ENCODE data around the gene CD8B2.
"Not testable (repeated sequence)": the region's sequence is repeated elsewhere in the genome, so short reads cannot be mapped to it uniquely, and the experiment has no call there.

Gene CD8B2

DNA sequence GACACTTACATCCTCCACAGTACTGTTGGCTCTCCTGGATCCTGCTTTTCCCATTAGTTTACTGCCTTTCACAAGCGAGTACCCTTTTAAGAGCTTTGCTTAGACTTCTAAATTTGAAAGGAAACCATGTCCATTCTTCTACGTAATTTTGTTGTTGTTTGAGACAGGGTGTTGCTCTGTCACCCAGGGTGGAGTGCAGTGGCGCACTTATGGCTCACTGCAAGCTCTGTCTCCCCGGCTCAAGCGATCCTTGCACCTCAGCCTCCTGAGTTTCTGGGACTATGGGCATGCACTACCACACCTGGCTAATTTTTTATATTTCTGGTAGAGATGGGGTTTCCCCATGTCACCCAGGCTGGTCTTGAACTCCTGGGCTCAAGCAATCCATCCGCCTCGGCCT is 24.8 kb downstream of the CD8B2 start:
- DNase-seq (ENCODE audit: low read depth in 1 of 2, low spot score in 1 of 2): not testable (repeated sequence)

DNA sequence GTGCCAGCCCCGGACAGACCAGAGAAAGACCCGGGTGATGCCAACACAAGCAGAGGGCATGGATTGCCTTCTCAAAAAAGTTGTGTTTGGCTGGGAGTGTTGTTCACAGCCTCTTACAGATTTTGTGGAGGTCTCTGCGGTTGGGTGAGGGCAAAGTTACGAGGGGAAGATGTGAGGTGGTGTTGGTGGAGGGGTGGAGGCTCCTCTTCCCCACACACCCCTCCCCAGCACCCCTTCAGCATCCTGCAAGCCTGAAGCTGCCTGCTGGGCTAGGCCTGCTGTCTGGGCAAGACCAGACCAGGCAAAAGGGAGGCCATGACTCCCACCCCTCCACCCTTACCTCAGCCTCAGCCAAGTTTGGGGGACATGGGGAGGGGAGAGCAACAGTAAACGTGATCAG is 26.2 kb downstream of the CD8B2 start:
- DNase-seq (ENCODE audit: low read depth in 1 of 2, low spot score in 1 of 2): not testable (repeated sequence)

DNA sequence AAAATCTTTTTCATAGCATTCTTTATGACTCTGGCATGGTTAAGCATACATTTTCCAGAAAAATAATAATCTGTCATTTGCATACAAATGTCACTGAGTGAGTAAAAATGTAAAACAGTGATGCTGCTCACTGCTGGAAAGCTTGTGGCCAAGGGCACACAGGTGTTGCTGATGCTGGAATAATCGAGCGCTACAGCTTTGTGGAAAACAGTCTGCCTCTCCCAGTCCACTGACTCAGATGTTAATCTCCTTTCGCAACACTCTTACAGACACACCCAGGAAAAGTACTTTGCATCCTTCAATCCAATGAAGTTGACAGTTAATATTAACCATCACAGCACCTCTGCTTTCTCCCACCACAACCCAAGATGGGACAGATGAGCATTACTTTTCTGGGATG is 27.7 kb downstream of the CD8B2 start:
- not testable (repeated sequence) for DNase-seq (ENCODE audit: low read depth in 1 of 2, low spot score in 1 of 2)

DNA sequence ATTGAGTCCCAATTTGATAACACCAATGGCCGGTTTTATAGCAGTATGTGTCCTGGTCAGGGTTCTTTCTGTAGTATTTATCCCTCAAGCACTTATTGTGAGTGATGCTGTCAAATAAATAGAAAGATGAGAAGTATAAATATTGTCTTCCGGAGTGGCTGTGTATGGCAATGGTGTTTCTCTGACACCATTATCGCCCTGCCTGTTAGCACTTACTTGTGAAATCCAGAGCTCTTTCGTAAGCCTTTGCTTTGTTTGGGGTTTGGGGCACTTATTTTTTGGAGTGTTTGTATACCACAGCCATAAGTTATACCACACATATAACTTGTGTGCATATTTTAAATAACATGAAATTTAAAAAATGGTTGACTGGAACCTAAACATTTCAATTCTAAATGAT is 29.3 kb downstream of the CD8B2 start:
- no peak for DNase-seq (ENCODE audit: low read depth in 1 of 2, low spot score in 1 of 2)

DNA sequence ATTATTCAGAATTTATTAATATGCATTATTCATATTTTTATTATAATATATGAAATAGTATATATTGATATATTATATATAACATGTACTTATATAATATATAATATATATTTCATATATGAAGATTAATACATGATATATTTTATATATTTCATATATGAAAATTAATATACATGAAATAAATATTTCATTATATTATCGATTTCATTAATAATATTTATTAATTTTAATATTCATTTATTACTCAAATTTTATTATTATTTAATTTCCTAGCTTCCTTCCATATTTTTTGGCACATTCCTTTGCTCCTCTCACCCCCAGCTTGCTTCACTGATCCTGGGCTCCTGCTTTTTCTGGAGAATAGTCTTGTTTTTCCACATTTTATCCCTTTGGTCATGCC is 29.7 kb downstream of the CD8B2 start:
- DNase-seq (ENCODE audit: low read depth in 1 of 2, low spot score in 1 of 2): no peak

DNA sequence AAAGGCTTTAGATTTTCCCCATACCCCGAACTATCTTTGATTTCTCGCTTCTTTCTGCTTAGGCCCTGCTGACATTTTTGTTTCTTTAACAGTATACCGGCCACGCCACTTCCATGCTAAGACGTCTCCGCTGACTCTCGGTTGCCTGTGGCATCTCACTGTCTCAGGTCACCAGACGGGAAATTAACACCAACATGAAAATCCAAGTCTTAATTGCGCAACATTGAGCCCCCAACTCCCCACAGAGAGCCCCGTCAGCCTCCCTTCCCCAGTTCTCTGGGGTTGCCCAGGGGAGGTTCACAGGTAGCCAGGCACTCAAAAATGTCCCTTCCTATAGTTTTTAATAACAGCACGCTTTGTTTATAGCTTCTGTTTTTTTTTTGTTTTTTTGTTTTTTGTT is 30.2 kb downstream of the CD8B2 start:
- no peak for DNase-seq (ENCODE audit: low read depth in 1 of 2, low spot score in 1 of 2)

DNA sequence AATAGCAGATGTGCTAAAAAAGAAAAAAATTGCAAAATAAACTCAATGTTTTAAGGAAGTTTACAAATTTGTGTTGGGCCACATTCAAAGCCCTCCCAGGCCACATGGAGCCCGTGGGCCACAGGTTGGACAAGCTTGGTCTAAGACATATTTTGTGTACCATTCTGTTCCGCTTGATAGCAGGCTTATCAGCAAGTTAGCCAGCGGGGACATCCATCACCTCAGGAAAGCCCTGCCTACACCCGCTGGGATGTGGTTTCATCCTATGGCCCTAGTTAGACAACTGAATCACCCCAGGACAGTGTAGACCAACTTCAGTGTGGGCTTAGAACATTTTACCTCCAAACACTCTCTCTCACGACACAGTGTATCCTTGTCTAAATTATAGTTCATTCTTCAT is 32.6 kb downstream of the CD8B2 start:
- DNase-seq (ENCODE audit: low read depth in 1 of 2, low spot score in 1 of 2): no peak

DNA sequence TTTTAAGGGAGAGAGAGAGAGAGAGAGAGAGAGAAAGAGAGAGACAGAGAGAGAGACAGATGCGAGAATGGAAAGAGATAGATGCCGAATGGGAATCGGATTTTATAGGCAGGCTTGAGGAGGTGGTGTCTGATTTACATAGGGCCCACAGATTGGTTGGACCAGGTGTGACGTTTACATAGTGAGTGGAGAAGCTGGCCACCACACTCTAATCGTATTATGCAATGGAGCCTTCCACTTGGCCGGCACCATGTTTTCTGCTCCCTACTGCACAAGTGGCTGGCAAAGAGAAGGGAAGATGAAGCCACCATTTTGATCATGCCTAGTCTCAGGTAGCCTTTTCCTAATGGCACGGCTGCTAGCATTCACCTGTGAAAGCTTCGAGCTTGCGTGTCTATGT is 33.9 kb downstream of the CD8B2 start:
- no peak for DNase-seq (ENCODE audit: low read depth in 1 of 2, low spot score in 1 of 2)

DNA sequence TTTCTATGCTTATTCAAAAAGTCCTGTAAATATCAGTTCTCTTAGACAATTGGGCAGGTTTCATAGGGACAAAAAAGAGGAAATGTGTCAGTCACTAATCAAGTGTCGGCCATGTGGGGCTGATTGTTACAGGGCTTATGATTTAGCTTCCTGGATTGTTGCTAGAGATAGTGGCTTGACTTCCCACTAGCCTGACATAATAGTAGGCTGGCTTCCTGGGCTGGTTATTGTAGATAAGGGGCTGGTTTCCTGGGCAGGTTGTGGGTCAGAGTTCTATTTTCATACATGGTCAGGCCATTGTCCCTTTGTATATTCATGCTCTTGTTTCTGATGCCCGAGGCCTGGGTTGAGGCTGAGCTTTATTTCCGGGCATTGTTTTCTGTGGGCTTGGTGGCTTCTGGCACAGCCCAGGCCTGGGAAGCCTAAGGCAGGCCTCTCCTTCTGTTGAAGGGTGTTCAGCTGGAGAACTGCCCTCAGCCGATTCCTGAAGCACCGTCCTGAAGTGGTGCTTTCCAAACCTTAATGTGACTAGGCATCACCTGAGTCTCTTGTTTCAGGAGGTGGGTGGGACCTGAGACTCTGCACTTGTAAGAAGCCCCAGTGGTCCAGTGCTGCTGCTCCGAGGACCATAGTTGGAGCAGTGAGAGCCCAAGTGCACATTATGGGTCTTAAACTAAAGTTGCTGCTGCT is 37.0 kb downstream of the CD8B2 start:
- no peak for DNase-seq (ENCODE audit: low read depth in 1 of 2, low spot score in 1 of 2)

DNA sequence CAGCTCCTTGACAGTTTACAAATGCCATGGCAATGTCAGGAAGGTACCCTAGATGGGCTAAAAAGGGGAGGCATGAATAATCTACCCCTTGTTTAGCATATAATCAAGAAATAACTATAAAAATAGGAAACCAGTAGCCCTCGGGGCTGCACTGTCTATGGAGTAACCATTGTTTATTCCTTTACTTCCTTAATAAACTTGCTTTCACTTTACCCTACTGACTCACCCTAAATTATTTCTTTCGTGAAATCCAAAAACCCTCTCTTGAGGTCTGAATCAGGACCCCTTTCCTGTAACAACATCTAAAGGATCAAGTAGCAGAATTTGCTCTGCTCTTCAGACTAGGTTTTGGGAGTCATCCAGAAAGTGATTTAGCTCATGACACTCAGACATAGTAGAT is 43.7 kb downstream of the CD8B2 start:
- no peak for DNase-seq (ENCODE audit: low read depth in 1 of 2, low spot score in 1 of 2)

DNA sequence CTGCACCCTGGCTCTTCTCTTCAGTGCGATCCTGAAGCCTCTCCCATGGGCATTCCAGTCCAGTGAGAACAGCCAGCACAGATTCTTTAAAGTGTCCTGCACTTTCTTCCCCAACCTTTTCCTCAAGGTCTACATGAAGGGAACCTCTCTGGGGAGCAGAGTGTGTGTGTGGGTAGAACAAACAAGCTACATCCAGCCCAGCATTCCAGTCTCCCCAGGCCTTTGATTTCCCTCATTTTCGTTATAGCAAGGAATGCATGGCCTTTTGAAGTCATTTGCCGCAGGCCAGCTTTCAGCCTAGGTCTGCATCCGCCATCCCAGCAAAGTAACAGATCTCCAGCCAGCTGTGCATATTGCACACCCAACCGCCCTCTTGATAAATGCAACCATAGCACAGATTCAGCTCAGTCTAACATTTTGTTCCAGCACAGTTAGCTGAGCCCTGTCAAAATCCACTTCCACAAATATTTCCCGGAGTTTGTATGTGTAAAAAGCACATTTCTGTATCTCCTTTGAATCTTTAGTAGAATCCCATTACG is 44.6 kb downstream of the CD8B2 start:
- DNase-seq (ENCODE audit: low read depth in 1 of 2, low spot score in 1 of 2): no peak

DNA sequence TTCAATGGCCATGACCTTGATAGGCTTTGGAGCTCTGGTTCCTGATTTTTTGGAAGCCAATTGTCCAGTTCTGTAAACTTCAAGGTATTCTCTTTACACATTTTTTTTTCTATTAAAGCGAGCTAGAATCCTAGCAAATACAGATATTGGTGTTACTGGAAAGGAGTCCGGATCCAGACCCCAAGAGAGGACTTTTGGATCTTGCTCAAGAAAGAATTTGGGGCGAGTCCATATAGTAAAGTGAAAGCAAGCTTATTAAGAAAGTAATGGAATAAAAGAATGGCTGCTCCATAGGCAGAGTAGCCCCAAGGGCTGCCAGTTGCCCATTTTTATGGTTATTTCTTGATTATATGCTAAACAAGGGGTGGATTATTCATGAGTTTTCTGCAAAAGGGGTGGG is 45.1 kb downstream of the CD8B2 start:
- DNase-seq (ENCODE audit: low read depth in 1 of 2, low spot score in 1 of 2): no peak

DNA sequence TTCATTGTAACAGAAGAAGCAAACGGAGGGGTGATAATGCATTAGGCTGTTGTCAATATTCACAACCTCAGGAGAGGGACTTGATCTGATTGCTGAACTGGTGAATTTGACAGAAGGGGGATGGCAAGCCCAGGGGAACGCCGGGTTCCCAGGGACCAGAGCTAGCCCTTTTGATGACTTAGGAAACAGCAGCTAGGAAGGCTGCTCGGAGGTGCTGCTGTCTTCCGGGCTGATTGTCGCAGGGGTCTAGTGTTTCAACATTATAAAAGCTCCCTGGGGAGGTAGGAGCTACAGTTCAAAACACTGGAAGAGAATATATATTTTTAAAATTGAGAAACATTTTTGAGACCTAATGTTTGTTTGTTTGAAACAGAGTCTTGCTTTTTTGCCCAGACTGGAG is 47.3 kb downstream of the CD8B2 start:
- no peak for DNase-seq (ENCODE audit: low read depth in 1 of 2, low spot score in 1 of 2)

DNA sequence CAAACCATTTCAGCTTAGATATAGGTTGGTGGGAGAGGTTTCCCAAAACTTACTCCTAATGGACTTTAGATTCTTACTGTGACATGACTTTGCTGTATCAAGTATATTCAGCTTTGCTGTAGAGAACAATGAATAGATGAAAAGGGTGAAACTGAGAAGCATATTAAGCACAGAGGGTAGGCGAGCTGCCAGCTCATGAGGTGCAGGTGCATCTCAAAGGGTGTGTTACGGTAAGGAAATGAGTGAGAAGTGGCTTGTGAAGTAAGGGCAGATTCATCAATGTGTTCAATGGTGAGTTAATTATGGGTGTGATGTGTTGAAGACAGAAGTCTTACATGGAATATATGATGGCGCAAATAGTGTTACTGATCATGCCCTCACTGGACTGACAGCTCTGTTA is 49.3 kb downstream of the CD8B2 start:
- DNase-seq (ENCODE audit: low read depth in 1 of 2, low spot score in 1 of 2): no peak

DNA sequence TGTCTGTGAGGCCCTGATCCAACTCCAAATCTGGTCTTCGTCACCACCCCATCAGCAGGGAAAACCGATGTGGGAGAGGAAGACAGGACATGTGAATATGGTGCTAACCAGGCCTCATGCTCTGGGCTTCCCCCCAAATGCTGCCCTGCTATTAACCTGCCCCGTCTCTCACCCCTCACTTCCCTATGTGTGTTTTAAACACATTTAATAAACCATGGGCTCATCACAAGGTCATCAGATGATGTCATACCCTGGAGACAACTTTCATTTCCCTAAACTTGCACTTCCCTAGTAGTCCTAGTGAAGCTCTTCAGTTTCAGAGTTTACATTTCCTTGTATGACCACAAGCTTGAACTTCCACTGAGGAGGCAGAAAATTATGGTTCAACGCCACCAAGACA is 49.9 kb downstream of the CD8B2 start:
- DNase-seq (ENCODE audit: low read depth in 1 of 2, low spot score in 1 of 2): no peak

DNA sequence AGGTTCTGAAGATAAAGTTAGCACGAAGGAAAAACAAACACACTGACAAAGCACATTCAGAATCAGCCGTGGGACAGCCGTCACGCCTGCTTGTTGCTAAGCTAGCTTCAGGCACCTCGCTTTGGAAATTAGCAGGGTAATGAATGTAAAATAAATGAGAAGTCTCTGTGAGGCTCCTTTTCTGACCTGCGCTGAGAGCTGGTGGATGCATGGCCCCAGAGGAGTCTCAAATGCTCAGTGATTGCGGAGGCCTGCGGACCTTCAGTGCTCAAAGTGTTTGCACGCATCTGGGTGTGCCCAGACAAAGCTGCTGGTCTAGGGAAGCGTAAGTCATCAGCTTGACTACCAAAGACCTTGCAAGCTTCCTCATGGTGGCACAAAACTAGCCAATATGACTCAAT is 50.6 kb downstream of the CD8B2 start:
- DNase-seq (ENCODE audit: low read depth in 1 of 2, low spot score in 1 of 2): no peak

DNA sequence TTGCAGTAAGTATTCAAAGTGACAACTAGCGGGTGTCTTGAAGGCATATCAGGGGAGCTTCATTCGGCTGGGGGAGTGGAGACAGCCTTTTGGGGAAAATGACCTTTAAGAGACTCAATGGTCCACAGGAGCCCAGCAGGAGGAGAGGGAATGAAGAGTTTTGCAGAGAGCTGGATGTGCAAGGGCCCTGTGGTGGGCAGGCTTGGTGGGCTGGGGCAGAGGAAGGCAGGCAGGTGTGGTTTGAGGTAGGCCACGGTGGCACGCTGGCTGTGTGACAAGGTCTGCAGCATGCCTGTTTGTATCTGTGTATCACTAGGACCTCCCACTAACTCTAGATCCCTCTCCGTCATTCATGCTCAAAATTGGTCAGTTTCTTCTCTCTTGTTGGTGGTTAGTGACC is 53.7 kb downstream of the CD8B2 start:
- no peak for DNase-seq (ENCODE audit: low read depth in 1 of 2, low spot score in 1 of 2)

DNA sequence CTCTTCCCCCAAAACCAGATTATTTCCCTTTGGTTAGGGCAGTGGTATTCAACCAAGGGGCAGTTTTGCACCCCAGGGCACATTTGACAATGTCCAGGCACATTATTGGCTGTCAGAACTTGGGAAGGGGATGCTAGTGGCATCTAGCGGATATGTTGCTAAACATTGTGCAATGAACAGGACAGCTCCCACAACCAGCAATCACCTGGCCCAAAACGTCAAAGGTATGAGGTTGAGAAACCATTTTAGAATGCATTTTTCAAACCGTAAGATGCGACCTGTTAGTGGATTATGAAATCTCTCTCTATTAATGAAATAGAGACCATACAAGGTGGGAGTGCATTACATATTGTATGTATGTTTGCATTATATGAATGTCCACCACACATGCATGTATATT is 54.2 kb downstream of the CD8B2 start:
- no peak for DNase-seq (ENCODE audit: low read depth in 1 of 2, low spot score in 1 of 2)

DNA sequence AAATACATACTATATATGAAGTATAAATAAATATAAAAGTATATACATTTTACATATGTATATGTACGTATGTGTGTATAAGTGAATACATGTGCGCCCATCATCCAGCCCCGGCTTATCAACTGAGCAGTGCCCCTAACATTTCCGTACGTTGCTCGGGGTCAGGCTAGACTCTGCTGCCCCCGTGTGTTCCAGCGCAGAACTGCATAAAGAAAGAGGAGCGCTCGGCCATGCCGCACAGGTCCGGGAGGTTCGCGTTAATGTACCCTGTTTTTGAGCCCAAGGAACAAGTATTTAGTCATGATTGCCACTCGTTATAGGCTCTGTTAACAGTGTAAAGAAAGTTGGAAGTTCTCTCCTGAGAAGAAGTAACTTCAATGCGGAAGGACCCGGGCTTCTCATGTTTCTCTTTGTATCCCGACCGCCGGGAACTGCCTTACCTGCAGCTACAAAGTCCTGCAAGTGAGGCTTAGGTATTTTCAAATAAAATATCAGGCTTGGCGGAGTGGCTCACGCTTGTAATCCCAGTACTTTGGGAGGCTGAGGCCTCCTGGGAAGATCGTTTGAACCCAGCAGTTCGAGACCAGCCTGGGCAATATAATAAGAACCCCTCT is 55.7 kb downstream of the CD8B2 start:
- DNase-seq (ENCODE audit: low read depth in 1 of 2, low spot score in 1 of 2): peak; percentile 50 to 63

DNA sequence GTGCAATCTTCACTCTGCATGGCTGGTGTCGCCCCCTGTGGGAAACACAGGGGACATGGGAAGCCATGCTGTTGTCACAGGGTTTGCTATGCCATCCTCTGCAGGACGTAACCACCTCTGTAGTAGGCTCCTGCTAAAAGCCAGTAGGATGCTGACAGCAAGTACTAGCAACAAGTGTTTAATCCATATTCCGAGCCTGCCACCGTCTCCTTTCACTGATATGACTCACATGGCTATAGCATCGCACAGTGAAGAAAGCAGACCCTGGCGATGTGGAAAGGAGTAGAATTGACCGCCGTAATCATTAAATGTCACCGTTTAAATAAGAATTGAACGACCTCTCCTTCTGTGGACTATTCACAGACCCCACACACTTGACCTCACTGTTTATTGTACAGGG is 57.8 kb downstream of the CD8B2 start:
- DNase-seq (ENCODE audit: low read depth in 1 of 2, low spot score in 1 of 2): no peak

DNA sequence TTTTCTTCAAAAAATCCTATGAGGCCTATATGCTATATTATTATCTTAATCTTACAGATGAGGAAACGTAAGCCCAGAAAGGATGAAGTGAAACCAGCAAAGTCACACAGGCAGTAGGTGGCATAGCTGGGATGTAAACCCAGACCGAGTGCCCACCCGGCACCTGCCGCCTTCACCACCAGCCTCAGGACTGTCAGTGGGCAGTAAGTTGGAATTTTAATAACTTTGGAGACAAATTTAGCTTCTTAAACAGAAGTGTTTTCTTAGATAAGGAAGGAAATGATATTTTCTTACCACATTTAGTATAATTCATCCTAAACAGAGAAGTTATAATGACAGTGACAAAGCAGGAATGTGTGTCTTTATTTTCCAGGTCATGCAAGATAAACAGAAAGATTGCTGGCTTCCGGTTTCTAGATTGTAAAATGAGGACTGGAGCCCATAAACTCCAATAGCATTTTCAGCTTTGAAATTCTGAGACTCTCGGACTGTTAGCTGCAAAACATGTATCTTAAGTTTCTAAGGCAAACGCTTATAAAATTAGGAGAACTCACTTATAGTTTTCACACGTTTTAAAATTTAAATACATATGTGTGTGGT is 59.3 kb downstream of the CD8B2 start:
- DNase-seq (ENCODE audit: low read depth in 1 of 2, low spot score in 1 of 2): no peak

DNA sequence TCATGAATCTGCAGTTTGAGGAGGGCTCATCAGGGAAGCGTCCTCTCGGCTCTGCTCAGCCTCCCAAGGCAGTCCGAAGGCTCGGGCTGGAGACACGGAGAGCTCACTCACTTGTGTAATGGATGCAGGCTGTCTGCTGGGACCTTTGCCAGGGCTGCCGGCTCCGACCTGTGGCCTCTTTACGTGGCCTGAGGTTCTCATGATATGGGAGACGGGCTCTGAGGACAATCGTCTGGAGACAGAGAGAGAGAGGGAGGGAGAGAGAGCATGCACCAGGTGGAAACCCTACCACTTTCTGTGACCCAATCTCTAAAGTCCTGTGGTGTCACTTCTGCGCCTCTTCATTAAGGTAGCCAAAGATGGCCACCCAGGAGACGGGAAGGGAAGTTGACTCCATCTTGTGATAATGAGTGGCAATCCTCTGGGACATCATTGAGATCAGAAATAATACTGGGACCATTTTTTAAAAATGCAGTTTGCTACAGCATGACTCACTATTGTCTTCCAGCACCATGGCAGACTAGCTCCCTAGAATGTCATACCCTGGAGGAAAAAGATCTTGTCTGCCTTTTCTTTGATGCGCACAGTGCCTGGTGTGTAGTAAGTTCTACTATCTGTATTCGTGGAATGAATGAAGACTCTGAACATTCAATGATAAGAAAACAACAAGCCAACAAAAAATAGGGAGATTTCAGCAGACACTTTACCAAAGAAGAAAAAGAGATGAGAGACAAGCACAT is 60.2 kb downstream of the CD8B2 start:
- DNase-seq (ENCODE audit: low read depth in 1 of 2, low spot score in 1 of 2): no peak
